Measurements from ENCODE around the gene KHDC4. TPM values are rescaled to one million over a fixed set of nuclear protein-coding genes. Genes with fewer than 3 reads are reported as not detected.

The KHDC4 gene
- total and polyA plus RNA-seq, 10 of the 15 experiments (the other 5 are each of a cell fraction or from before 2014, with no cell fraction given): 11.7 to 109 (median 41.9) TPM

- BruUV-seq (replicated peaks): no TSS peak
- in situ Hi-C loops (cut with MboI): no loop called here
- TF ChIP-seq TARDBP (IDR thresholded peaks at IDR 0.05; ENCODE audit: borderline replicate concordance): no peak
- peak; percentile 12; the same call in 1 of the 2 replicates for TF ChIP-seq BACH1 (IDR thresholded peaks at IDR 0.05; ENCODE audit: borderline replicate concordance)
- TF ChIP-seq SP1 (IDR thresholded peaks at IDR 0.05; ENCODE audit: low read depth, low read length): no peak
- no peak for TF ChIP-seq BCLAF1 (IDR thresholded peaks at IDR 0.05)
- TF ChIP-seq KLF5 (IDR thresholded peaks at IDR 0.05; ENCODE audit: partially characterized antibody): no peak
- no peak for TF ChIP-seq RAD51 (IDR thresholded peaks at IDR 0.05)
- peak; percentile 14; the same call in 1 of the 2 replicates for TF ChIP-seq LARP7 (IDR thresholded peaks at IDR 0.05)
- peak in 1 of 2 experiments; percentile 63; a peak in 1 of 3 replicates for TF ChIP-seq EGR1 (IDR thresholded peaks at IDR 0.05; ENCODE audit: borderline replicate concordance in 1 of 2, low read depth in 2 of 2, low read length in 2 of 2)
- 0 out of 2 replicates have a peak, but pooled peaks have one; percentile 11 for TF ChIP-seq TCF12 (IDR thresholded peaks at IDR 0.05; ENCODE audit: low read depth, low read length)
- TF ChIP-seq POU2F2 (IDR thresholded peaks at IDR 0.05; ENCODE audit: borderline replicate concordance, low read depth, low read length): peak; percentile 11; the same call in 1 of the 3 replicates
- TF ChIP-seq ZBTB4 (CRISPR knock-in tag; IDR thresholded peaks at IDR 0.05): no peak
- TF ChIP-seq CHD2 (IDR thresholded peaks at IDR 0.05; ENCODE audit: borderline replicate concordance, low read depth, low read length): no peak
- TF ChIP-seq FOXK2 (IDR thresholded peaks at IDR 0.05): no peak
- TF ChIP-seq DPF2 (IDR thresholded peaks at IDR 0.05): 0 out of 2 replicates have a peak, but pooled peaks have one; percentile 48
- no peak for TF ChIP-seq CBX5 (IDR thresholded peaks at IDR 0.05; ENCODE audit: low read depth)
- TF ChIP-seq YY1 (IDR thresholded peaks at IDR 0.05; ENCODE audit: low read depth, low read length): peak; percentile 44; the same call in 1 of the 2 replicates
- TF ChIP-seq EED (IDR thresholded peaks at IDR 0.05; ENCODE audit: low read depth): peak; percentile 41; the same call in 1 of the 2 replicates
- peak; percentile 66 for TF ChIP-seq IKZF1 (conservative IDR thresholded peaks at IDR 0.05)
- TF ChIP-seq NFYB (IDR thresholded peaks at IDR 0.05; ENCODE audit: insufficient read depth, low read depth, low read length): no peak
Measured at GRCh38 chr1:155977690-155978324, 43.6 kb upstream of the KHDC4 start.

More at GRCh38 chr1:155977690-155978324, 43.6 kb upstream of the KHDC4 start:
- Histone ChIP-seq H3K4me1 (ENCODE audit: control insufficient read depth, insufficient read depth, low read length) (peaks cover 25% of the 10 kb centered on the region), H3K4me2 (ENCODE audit: control insufficient read depth, insufficient read depth) (peak overlapping the region; percentile 86), H3K27me3 (replicated peaks in 1 of 2; ENCODE audit: control insufficient read depth in 2 of 2, insufficient read depth in 2 of 2, low read length in 1 of 2) (no peaks in the 10 kb centered on the region), H3K9me3 (replicated peaks; ENCODE audit: control insufficient read depth, insufficient read depth, low read length) (no peaks in the 10 kb centered on the region), H3K36me3 (ENCODE audit: control insufficient read depth in 2 of 2, insufficient read depth in 2 of 2, low read length in 1 of 2) (peaks cover 0 to 2% of the 10 kb centered on the region in 2 experiments; a peak in 1 of 4 replicates), H3K27ac (ENCODE audit: control insufficient read depth, insufficient read depth) (peak overlapping the region; percentile 97), H3K79me2 (ENCODE audit: control insufficient read depth, insufficient read depth, low read length) (peaks cover 88% of the 10 kb centered on the region), H2AFZ (ENCODE audit: control insufficient read depth, low read depth, low read length) (peak overlapping the region; percentile 30; the same call in 1 of the 2 replicates), H3K4me3 (peak overlapping the region; percentile 100), H3K9ac (ENCODE audit: control insufficient read depth, insufficient read depth, low read length) (peak overlapping the region; percentile 95), H4K20me1 (ENCODE audit: control insufficient read depth, insufficient read depth) (peaks cover 4% of the 10 kb centered on the region; the same call in 1 of the 2 replicates)
- intact Hi-C loops (cut with micrococcal nuclease; ENCODE audit: unreplicated experiment): loop anchor here (2.0 to 5.0 kb wide), 4 partner anchors 19 to 74 kb away; partner anchors contain the start of genes LAMTOR2 and UBQLN4
- ChIA-PET RAD21 (ENCODE audit: unreplicated experiment) (interaction anchor here (0.6 to 14.4 kb wide), 18 partner anchors 10 to 174 kb away, joined by 3 to 214 read pairs (median 6); partner anchors contain the start of genes KHDC4, RXFP4 and SYT11), POLR2A (interaction anchor here (0.6 to 14.9 kb wide), 13 partner anchors 10 to 148 kb away, joined by 3 to 273 read pairs (median 15); partner anchors contain the start of genes GON4L, KHDC4, RXFP4 and SYT11), CTCF (interaction anchor here (0.7 to 14.7 kb wide), 16 partner anchors 10 to 89 kb away, joined by 3 to 227 read pairs (median 6); partner anchors contain the start of genes KHDC4 and RXFP4), SMC1A (ENCODE audit: uncharacterized antibody, unreplicated experiment) (interaction anchor here (1.2 to 16.7 kb wide), 14 partner anchors 8 to 447 kb away, joined by 3 to 229 read pairs (median 8); partner anchors contain the start of genes KHDC4, RXFP4 and SYT11)
- no peak for DNase-seq (ENCODE audit: low read depth, low spot score)
- 1% methylated on average over 28 of the region's 52 CpGs for WGBS (ENCODE audit: insufficient coverage, insufficient replicate concordance, low lambda C conversion rate, missing lambda C conversion rate)
- no peak for FAIRE-seq
- ATAC-seq: peak; percentile 15
